ENCODE results near the gene HRH4. TPM values are rescaled to one million over a fixed set of nuclear protein-coding genes. Genes with fewer than 3 reads are reported as not detected.

HRH4 gene
- not detected in 2 replicates for total RNA-seq (2016; rRNA removed; fragmentation: Illumina TruSeq; extraction: Trizol)
- not detected in 2 replicates for total RNA-seq (2016; cell fraction: cytosol; rRNA removed; fragmentation: Illumina TruSeq; extraction: Trizol; ENCODE audit: low read depth)
- total RNA-seq (2016; cell fraction: insoluble cytoplasmic fraction; rRNA removed; fragmentation: Illumina TruSeq; extraction: Trizol) = not detected in 2 replicates
- total RNA-seq (2016; cell fraction: membrane; rRNA removed; fragmentation: Illumina TruSeq; extraction: Trizol) = not detected in 2 replicates
- total RNA-seq (2016; cell fraction: nucleus; rRNA removed; fragmentation: Illumina TruSeq; extraction: Trizol) = not detected in 2 replicates
- polyA plus RNA-seq (2011; rRNA removed) = not detected in 2 replicates
- polyA plus RNA-seq (2011; cell fraction: cytosol; rRNA removed) = not detected in 2 replicates
- not detected in 2 replicates for polyA plus RNA-seq (2011; cell fraction: nucleus; rRNA removed)
- not detected in 2 replicates for polyA plus RNA-seq (2012)
- not detected in 2 replicates for polyA plus RNA-seq (2016; cell fraction: cytosol; fragmentation: Illumina TruSeq; extraction: Trizol; ENCODE audit: low read depth)
- not detected in 2 replicates for polyA plus RNA-seq (2016; cell fraction: insoluble cytoplasmic fraction; fragmentation: Illumina TruSeq; extraction: Trizol; ENCODE audit: low read depth)
- polyA plus RNA-seq (2016; cell fraction: membrane; fragmentation: Illumina TruSeq; extraction: Trizol; ENCODE audit: low read depth) = not detected in 2 replicates
- not detected in 2 replicates for polyA plus RNA-seq (2016; cell fraction: nucleus; fragmentation: Illumina TruSeq; extraction: Trizol; ENCODE audit: insufficient read depth, low read depth)
- polyA minus RNA-seq (2011; rRNA and poly(A)+ RNA removed; ENCODE audit: low replicate concordance) = 0.28 TPM in 1 of 2 replicates, not detected in the other
- polyA minus RNA-seq (2011; cell fraction: cytosol; rRNA and poly(A)+ RNA removed) = not detected in 2 replicates
- 0.12 TPM in 1 of 2 replicates, not detected in the other for polyA minus RNA-seq (2011; cell fraction: nucleus; rRNA and poly(A)+ RNA removed)
- Bru-seq, nascent RNA = percentile 23 among the genes with signal in this experiment
- BruChase-seq, experiment 1, labeled RNA remaining after a 6-hour chase = percentile 20 among the genes with signal in this experiment
- BruChase-seq, experiment 2, labeled RNA remaining after a 2-hour chase = percentile 26 among the genes with signal in this experiment
- long read RNA-seq, experiment 1 = 0 reads
- long read RNA-seq, experiment 2 = 0 reads

GRCh38 chr18:24460388-24460787 is at the start of gene HRH4:
Gene HRH4, plus strand, starts transcription at chr18:24460637. Its CDS starts 92 bp downstream, at chr18:24460729.
- Histone ChIP-seq H3K9me3 (ENCODE audit: low read length) (no peaks in the 10 kb centered on the region), H4K20me1 (ENCODE audit: insufficient read depth, low read length) (no peaks in the 10 kb centered on the region), H2AFZ (ENCODE audit: low read length) (no peak within 1 kb of the TSS), H3K36me3 (replicated peaks in 1 of 2; ENCODE audit: control insufficient read depth in 1 of 2, insufficient read depth in 2 of 2, low read length in 2 of 2) (no peaks in the 10 kb centered on the region), H3K4me1 (ENCODE audit: insufficient read depth, low read length) (no peaks in the 10 kb centered on the region), H3K27ac (ENCODE audit: extremely low read length, insufficient read depth, low read length) (no peak within 1 kb of the TSS), H3K79me2 (ENCODE audit: insufficient read depth, low read length) (no peaks in the 10 kb centered on the region), H3K4me3 (replicated peaks in 1 of 3; ENCODE audit: insufficient read depth in 1 of 3, low read depth in 2 of 3, low read length in 3 of 3) (no peak within 1 kb of the TSS), H3K27me3 (ENCODE audit: control insufficient read depth in 1 of 2, insufficient read depth in 2 of 2, low read length in 2 of 2) (no peaks in the 10 kb centered on the region), H3K9ac (ENCODE audit: insufficient read depth, low read depth, low read length) (no peak within 1 kb of the TSS), H3K4me2 (ENCODE audit: low read depth, low read length) (no peak within 1 kb of the TSS)
- ATAC-seq = no peak
- no peak for FAIRE-seq
- DNase-seq (ENCODE audit: low spot score) = no peak
- in situ Hi-C loops (cut with HindIII; ENCODE audit: extremely low pct_ligation_motif_present, low pct_unique_long_range_greater_than_20kb) = no loop called here
- POLR2A ChIA-PET = no interaction called here
- CTCF ChIA-PET (ENCODE audit: low intra/inter-chr PET ratio, low total read pairs) = no interaction called here
- BruUV-seq (replicated peaks) = no TSS peak
- WGBS (ENCODE audit: low lambda C conversion rate) = 4% methylated on average over 1 of the region's 1 CpG
- intact Hi-C loops (cut with micrococcal nuclease; ENCODE audit: unreplicated experiment) = no loop called here
- TF ChIP-seq YY1 (IDR thresholded peaks at IDR 0.05; ENCODE audit: insufficient read depth, insufficient replicate concordance, low read depth, low read length) (no peak), NBN (conservative IDR thresholded peaks at IDR 0.05) (no peak), THAP9 (CRISPR knock-in tag; IDR thresholded peaks at IDR 0.05; ENCODE audit: borderline replicate concordance) (no peak), RFX5 (IDR thresholded peaks at IDR 0.05; ENCODE audit: low read depth, low read length) (no peak), NFE2 (CRISPR knock-in tag; IDR thresholded peaks at IDR 0.05) (no peak), PBX2 (CRISPR knock-in tag; IDR thresholded peaks at IDR 0.05) (no peak), ZKSCAN1 (IDR thresholded peaks at IDR 0.05; ENCODE audit: low read length) (no peak), HNRNPH1 (optimal IDR thresholded peaks at IDR 0.05; ENCODE audit: low read depth, low read length) (no peak), RBFOX2 (IDR thresholded peaks at IDR 0.05; ENCODE audit: low read depth, low read length) (no peak), SMYD3 (CRISPR knock-in tag; IDR thresholded peaks at IDR 0.05) (no peak), ZFP1 (CRISPR knock-in tag; IDR thresholded peaks at IDR 0.05) (no peak), MED1 (CRISPR knock-in tag; IDR thresholded peaks at IDR 0.05) (no peak), ZNF772 (CRISPR knock-in tag; IDR thresholded peaks at IDR 0.05) (no peak), KAT8 (CRISPR knock-in tag; IDR thresholded peaks at IDR 0.05) (no peak), MIXL1 (CRISPR knock-in tag; IDR thresholded peaks at IDR 0.05) (no peak), ZBTB1 (CRISPR knock-in tag; IDR thresholded peaks at IDR 0.05; ENCODE audit: borderline replicate concordance) (no peak), ZNF276 (CRISPR knock-in tag; IDR thresholded peaks at IDR 0.05; ENCODE audit: low read depth) (no peak), PRMT3 (CRISPR knock-in tag; IDR thresholded peaks at IDR 0.05; ENCODE audit: borderline replicate concordance, low read depth) (no peak)
